GM18505 (cell line): ENCODE results near the gene ASB2.

Source experiments
- ATAC-seq: cut with Tn5 transposase; IDR thresholded peaks from one replicate; pipeline ENCODE4 v1.9.1; 2021; ENCODE audit not compliant: unreplicated experiment
- POLR2A ChIP-seq: IDR thresholded peaks from 4 replicates; pipeline ENCODE4 v1.6.1; 2011; ENCODE audit warnings: borderline replicate concordance; ENCODE audit not compliant: insufficient read depth, insufficient read length; ENCODE audit errors: extremely low read depth

ASB2 gene

GRCh38 chr14:93970965-93971634 lies 5.3 kb downstream of the ASB2 start:
- no peak for TF ChIP-seq POLR2A
- ATAC-seq: peak; percentile 36

GRCh38 chr14:93970585-93970964 lies 5.8 kb downstream of the ASB2 start:
- TF ChIP-seq POLR2A: no peak
- no peak for ATAC-seq

- no peak for ATAC-seq
- TF ChIP-seq POLR2A: no peak
Observed at GRCh38 chr14:93969082-93969828, 7.1 kb downstream of the ASB2 start.

GRCh38 chr14:93967637-93968250 lies 8.6 kb downstream of the ASB2 start:
- TF ChIP-seq POLR2A: no peak
- ATAC-seq: peak; percentile 36

- no peak for ATAC-seq
- TF ChIP-seq POLR2A: no peak
Observed at GRCh38 chr14:93965946-93966474, 10.4 kb downstream of the ASB2 start.

- TF ChIP-seq POLR2A: no peak
- ATAC-seq: no peak
Observed at GRCh38 chr14:93965287-93965821, 11.0 kb downstream of the ASB2 start.

- ATAC-seq: no peak
- no peak for TF ChIP-seq POLR2A
Observed at GRCh38 chr14:93964820-93965286, 11.5 kb downstream of the ASB2 start.

- TF ChIP-seq POLR2A: no peak
- no peak for ATAC-seq
Observed at GRCh38 chr14:93964281-93964680, 12.1 kb downstream of the ASB2 start.

- no peak for TF ChIP-seq POLR2A
- ATAC-seq: no peak
Observed at GRCh38 chr14:93963692-93964091, 12.7 kb downstream of the ASB2 start.

- ATAC-seq: peak; percentile 37
- peak; percentile 58 for TF ChIP-seq POLR2A
Observed at GRCh38 chr14:93962701-93963601, 13.4 kb downstream of the ASB2 start.

- ATAC-seq: no peak
- TF ChIP-seq POLR2A: peak; percentile 35
Observed at GRCh38 chr14:93961620-93962019, 14.8 kb downstream of the ASB2 start.

GRCh38 chr14:93960774-93961438 lies 15.5 kb downstream of the ASB2 start:
- TF ChIP-seq POLR2A: no peak
- ATAC-seq: no peak
